Measurements from ENCODE around the gene ITPK1.

DNA sequence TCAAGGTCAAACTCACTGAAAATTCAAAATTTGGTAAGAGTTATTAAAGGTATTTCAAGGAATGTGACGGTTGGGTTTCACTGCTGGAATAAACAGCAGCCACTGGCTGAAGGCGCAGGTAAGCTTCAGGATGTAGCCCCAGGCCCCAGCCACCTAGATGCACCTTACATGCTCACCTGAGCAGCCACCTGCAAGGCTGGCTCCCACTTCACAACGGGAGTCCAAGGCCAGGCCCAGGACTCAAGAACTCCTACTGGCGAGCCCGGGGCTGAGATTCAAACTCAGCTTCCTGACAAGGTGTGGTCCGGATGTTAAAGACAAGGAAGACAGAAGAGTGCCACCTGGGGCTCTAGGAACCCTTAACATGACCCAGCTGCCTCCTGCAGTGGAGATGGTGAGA lies 78.4 kb downstream of the ITPK1 start:
- TF ChIP-seq CTCF (IDR thresholded peaks at IDR 0.05; ENCODE audit: low read depth, low read length): no peak
- TF ChIP-seq EZH2phosphoT487 (IDR thresholded peaks at IDR 0.05; ENCODE audit: low read depth): no peak
